IPS-15b (cell line): Measurements from ENCODE around the gene SYNDIG1.

Experiments used
- H3K27me3 ChIP-seq: one replicate; pipeline ENCODE4 v1.6.1; 2013; ENCODE audit warnings: low read length; ENCODE audit not compliant: control insufficient read depth, insufficient read depth
- H3K36me3 ChIP-seq: one replicate; pipeline ENCODE4 v1.6.1; 2013; ENCODE audit warnings: low read length; ENCODE audit not compliant: control insufficient read depth, insufficient read depth
- H3K4me1 ChIP-seq: one replicate; pipeline ENCODE4 v1.6.1; 2013; ENCODE audit warnings: mild to moderate bottlenecking, low read length; ENCODE audit not compliant: control insufficient read depth, insufficient read depth
- H3K4me3 ChIP-seq: one replicate; pipeline ENCODE4 v1.5.1; 2013; ENCODE audit warnings: low read depth, low read length
- H3K9ac ChIP-seq: one replicate; pipeline ENCODE4 v1.6.1; 2013; ENCODE audit warnings: low read depth, mild to moderate bottlenecking, low read length
- H3K9me3 ChIP-seq: one replicate; pipeline ENCODE4 v1.6.1; 2013; ENCODE audit warnings: mild to moderate bottlenecking, low read length; ENCODE audit not compliant: control insufficient read depth, insufficient read depth

The SYNDIG1 gene

GRCh38 chr20:24674921-24675605 is 205.6 kb downstream of the SYNDIG1 start:
- no peak overlapping the region for H3K9ac ChIP-seq
- H3K4me1 ChIP-seq: no peaks in the 10 kb centered on the region
- no peaks in the 10 kb centered on the region for H3K36me3 ChIP-seq
- H3K9me3 ChIP-seq: no peaks in the 10 kb centered on the region
- H3K27me3 ChIP-seq: no peaks in the 10 kb centered on the region
- H3K4me3 ChIP-seq: no peak overlapping the region

- Histone ChIP-seq H3K9me3 (no peaks in the 10 kb centered on the region), H3K36me3 (no peaks in the 10 kb centered on the region), H3K27me3 (no peaks in the 10 kb centered on the region), H3K9ac (no peak overlapping the region), H3K4me3 (no peak overlapping the region), H3K4me1 (no peaks in the 10 kb centered on the region)
Observed at GRCh38 chr20:24675651-24676352, 206.4 kb downstream of the SYNDIG1 start.

GRCh38 chr20:24676353-24676977 is 207.0 kb downstream of the SYNDIG1 start:
- Histone ChIP-seq H3K4me1 (no peaks in the 10 kb centered on the region), H3K9me3 (no peaks in the 10 kb centered on the region), H3K27me3 (no peaks in the 10 kb centered on the region), H3K9ac (no peak overlapping the region), H3K4me3 (no peak overlapping the region), H3K36me3 (no peaks in the 10 kb centered on the region)

- Histone ChIP-seq H3K36me3 (no peaks in the 10 kb centered on the region), H3K4me3 (no peak overlapping the region), H3K27me3 (no peaks in the 10 kb centered on the region), H3K9me3 (no peaks in the 10 kb centered on the region), H3K4me1 (no peaks in the 10 kb centered on the region), H3K9ac (no peak overlapping the region)
Observed at GRCh38 chr20:24676978-24677370, 207.5 kb downstream of the SYNDIG1 start.

- H3K4me3 ChIP-seq: no peak overlapping the region
- H3K9me3 ChIP-seq: no peaks in the 10 kb centered on the region
- H3K4me1 ChIP-seq: no peaks in the 10 kb centered on the region
- no peak overlapping the region for H3K9ac ChIP-seq
- no peaks in the 10 kb centered on the region for H3K27me3 ChIP-seq
- H3K36me3 ChIP-seq: no peaks in the 10 kb centered on the region
Observed at GRCh38 chr20:24677626-24678315, 208.3 kb downstream of the SYNDIG1 start.

- Histone ChIP-seq H3K9ac (no peak overlapping the region), H3K9me3 (no peaks in the 10 kb centered on the region)
Observed at GRCh38 chr20:24678351-24679106, 209.1 kb downstream of the SYNDIG1 start.

GRCh38 chr20:24679448-24680047 is 210.1 kb downstream of the SYNDIG1 start:
- Histone ChIP-seq H3K4me1 (no peaks in the 10 kb centered on the region), H3K9ac (no peak overlapping the region), H3K27me3 (no peaks in the 10 kb centered on the region), H3K36me3 (no peaks in the 10 kb centered on the region), H3K4me3 (no peak overlapping the region), H3K9me3 (no peaks in the 10 kb centered on the region)

More at GRCh38 chr20:24678351-24679106, 209.1 kb downstream of the SYNDIG1 start:
- Histone ChIP-seq H3K36me3 (no peaks in the 10 kb centered on the region), H3K4me1 (no peaks in the 10 kb centered on the region), H3K4me3 (no peak overlapping the region), H3K27me3 (no peaks in the 10 kb centered on the region)

- H3K9me3 ChIP-seq: no peaks in the 10 kb centered on the region
- no peak overlapping the region for H3K9ac ChIP-seq
- no peak overlapping the region for H3K4me3 ChIP-seq
Observed at GRCh38 chr20:24681634-24682495, 212.4 kb downstream of the SYNDIG1 start.

GRCh38 chr20:24682496-24682985 is 213.1 kb downstream of the SYNDIG1 start:
- Histone ChIP-seq H3K9me3 (no peaks in the 10 kb centered on the region), H3K4me3 (no peak overlapping the region), H3K9ac (no peak overlapping the region), H3K4me1 (no peaks in the 10 kb centered on the region), H3K36me3 (no peaks in the 10 kb centered on the region), H3K27me3 (no peaks in the 10 kb centered on the region)

More at GRCh38 chr20:24681634-24682495, 212.4 kb downstream of the SYNDIG1 start:
- no peaks in the 10 kb centered on the region for H3K4me1 ChIP-seq
- H3K27me3 ChIP-seq: no peaks in the 10 kb centered on the region
- no peaks in the 10 kb centered on the region for H3K36me3 ChIP-seq

GRCh38 chr20:24683676-24684075 is 214.2 kb downstream of the SYNDIG1 start:
- Histone ChIP-seq H3K4me3 (no peak overlapping the region), H3K36me3 (no peaks in the 10 kb centered on the region), H3K9ac (no peak overlapping the region), H3K4me1 (no peaks in the 10 kb centered on the region), H3K9me3 (no peaks in the 10 kb centered on the region), H3K27me3 (no peaks in the 10 kb centered on the region)
